SHP77 (cell line): Measurements from ENCODE around the gene FANCM.
A peak's percentile ranks its signal among the peaks of the same experiment; 100 is the strongest.
"Not testable (repeated sequence)": the region's sequence is repeated elsewhere in the genome, so short reads cannot be mapped to it uniquely, and the experiment has no call there.

Experiments
- DNase-seq, 2 experiments: peaks; one replicate each; lab custom pipeline; 2025; lab: John Stamatoyannopoulos, UW

FANCM gene

GRCh38 chr14:45140661-45141187 lies 5.0 kb downstream of the FANCM start:
- no peak for DNase-seq

GRCh38 chr14:45142083-45142482 lies 6.4 kb downstream of the FANCM start:
- DNase-seq, result not testable (repeated sequence)

GRCh38 chr14:45144658-45145057 lies 8.9 kb downstream of the FANCM start:
- no peak for DNase-seq

- no peak for DNase-seq
These were observed 9.5 kb downstream of the FANCM start for GRCh38 chr14:45145214-45145613.

GRCh38 chr14:45149602-45150001 lies 13.9 kb downstream of the FANCM start:
- no peak for DNase-seq

GRCh38 chr14:45150386-45150890 lies 14.7 kb downstream of the FANCM start:
- DNase-seq, result no peak

- no peak for DNase-seq
These were observed 20.3 kb downstream of the FANCM start for GRCh38 chr14:45156067-45156466.

GRCh38 chr14:45169906-45170305 lies 34.2 kb downstream of the FANCM start:
- no peak for DNase-seq

GRCh38 chr14:45177076-45177475 lies 41.3 kb downstream of the FANCM start:
- no peak for DNase-seq

- no peak for DNase-seq
These were observed 45.6 kb downstream of the FANCM start for GRCh38 chr14:45181329-45181728.

- no peak for DNase-seq
These were observed 46.1 kb downstream of the FANCM start for GRCh38 chr14:45181806-45182205.

- no peak for DNase-seq
These were observed 49.5 kb downstream of the FANCM start for GRCh38 chr14:45185100-45185814.

- DNase-seq, result no peak
These were observed 59.2 kb downstream of the FANCM start for GRCh38 chr14:45194964-45195363.

- no peak for DNase-seq
These were observed 62.8 kb downstream of the FANCM start for GRCh38 chr14:45198551-45198950.

- no peak for DNase-seq
These were observed 63.5 kb downstream of the FANCM start for GRCh38 chr14:45199230-45199629.

- DNase-seq, result peak; percentile 38 to 68
These were observed 66.2 kb downstream of the FANCM start for GRCh38 chr14:45201905-45202304.

GRCh38 chr14:45204241-45204640 lies 68.5 kb downstream of the FANCM start:
- DNase-seq, result no peak

GRCh38 chr14:45210159-45210558 lies 74.4 kb downstream of the FANCM start:
- DNase-seq, result no peak

GRCh38 chr14:45211295-45211694 lies 75.6 kb downstream of the FANCM start:
- no peak for DNase-seq

- no peak for DNase-seq
These were observed 76.5 kb downstream of the FANCM start for GRCh38 chr14:45212231-45212630.

- DNase-seq, result not testable (repeated sequence)
These were observed 78.0 kb downstream of the FANCM start for GRCh38 chr14:45213716-45214115.

- DNase-seq, result not testable (repeated sequence)
These were observed 78.6 kb downstream of the FANCM start for GRCh38 chr14:45214341-45214740.

GRCh38 chr14:45222485-45223262 lies 86.9 kb downstream of the FANCM start:
- no peak for DNase-seq
